ENCODE data around the gene ARL6IP6.
"Not testable (repeated sequence)": the region's sequence is repeated elsewhere in the genome, so short reads cannot be mapped to it uniquely, and the experiment has no call there.

Gene ARL6IP6

GRCh38 chr2:152723918-152724317, 5.5 kb downstream of the ARL6IP6 start:
- DNase-seq, result no peak

- DNase-seq, result peak; percentile 16
Observed at GRCh38 chr2:152729844-152730243, 11.4 kb downstream of the ARL6IP6 start.

- peak; percentile 77 for DNase-seq
Observed at GRCh38 chr2:152730591-152731333, 12.3 kb downstream of the ARL6IP6 start.

- DNase-seq, result not testable (repeated sequence)
Observed at GRCh38 chr2:152737509-152737908, 19.1 kb downstream of the ARL6IP6 start.

GRCh38 chr2:152738438-152738837, 20.0 kb downstream of the ARL6IP6 start:
- DNase-seq, result no peak

GRCh38 chr2:152739705-152740104, 21.3 kb downstream of the ARL6IP6 start:
- not testable (repeated sequence) for DNase-seq

GRCh38 chr2:152740743-152741328, 22.4 kb downstream of the ARL6IP6 start:
- peak; percentile 51 for DNase-seq

- DNase-seq, result no peak
Observed at GRCh38 chr2:152743002-152743401, 24.6 kb downstream of the ARL6IP6 start.

- DNase-seq, result not testable (repeated sequence)
Observed at GRCh38 chr2:152747751-152748150, 29.3 kb downstream of the ARL6IP6 start.

- no peak for DNase-seq
Observed at GRCh38 chr2:152755029-152755428, 36.6 kb downstream of the ARL6IP6 start.

- DNase-seq, result no peak
Observed at GRCh38 chr2:152759290-152760072, 41.1 kb downstream of the ARL6IP6 start.

GRCh38 chr2:152761214-152761613, 42.8 kb downstream of the ARL6IP6 start:
- DNase-seq, result no peak

- no peak for DNase-seq
Observed at GRCh38 chr2:152762202-152762601, 43.8 kb downstream of the ARL6IP6 start.

- DNase-seq, result not testable (repeated sequence)
Observed at GRCh38 chr2:152763208-152763607, 44.8 kb downstream of the ARL6IP6 start.

- DNase-seq, result no peak
Observed at GRCh38 chr2:152763651-152764050, 45.2 kb downstream of the ARL6IP6 start.

GRCh38 chr2:152766928-152767327, 48.5 kb downstream of the ARL6IP6 start:
- no peak for DNase-seq

- DNase-seq, result no peak
Observed at GRCh38 chr2:152781175-152781574, 62.8 kb downstream of the ARL6IP6 start.

- no peak for DNase-seq
Observed at GRCh38 chr2:152782171-152782570, 63.8 kb downstream of the ARL6IP6 start.

GRCh38 chr2:152790883-152791282, 72.5 kb downstream of the ARL6IP6 start:
- no peak for DNase-seq

GRCh38 chr2:152791979-152792378, 73.6 kb downstream of the ARL6IP6 start:
- DNase-seq, result no peak

- DNase-seq, result no peak
Observed at GRCh38 chr2:152792974-152793373, 74.6 kb downstream of the ARL6IP6 start.

- DNase-seq, result no peak
Observed at GRCh38 chr2:152796941-152797340, 78.5 kb downstream of the ARL6IP6 start.

- DNase-seq, result no peak
Observed at GRCh38 chr2:152804687-152805408, 86.4 kb downstream of the ARL6IP6 start.

All from central memory CD4-positive, alpha-beta T cell (primary cell).